NCI-H2107 treated with DMSO at 0.1 percent for 48 hours (cell line): ENCODE results near the gene ZNF598.
"Not testable (repeated sequence)": the region's sequence is repeated elsewhere in the genome, so short reads cannot be mapped to it uniquely, and the experiment has no call there.

ENCODE experiments used
- DNase-seq: peaks from one replicate; lab custom pipeline; 2025; ENCODE audit not compliant: unreplicated experiment; lab: John Stamatoyannopoulos, UW

ZNF598 gene

GRCh38 chr16:1960665-1961630 lies 48.7 kb downstream of the ZNF598 start:
- peak; percentile 72 for DNase-seq

DNA sequence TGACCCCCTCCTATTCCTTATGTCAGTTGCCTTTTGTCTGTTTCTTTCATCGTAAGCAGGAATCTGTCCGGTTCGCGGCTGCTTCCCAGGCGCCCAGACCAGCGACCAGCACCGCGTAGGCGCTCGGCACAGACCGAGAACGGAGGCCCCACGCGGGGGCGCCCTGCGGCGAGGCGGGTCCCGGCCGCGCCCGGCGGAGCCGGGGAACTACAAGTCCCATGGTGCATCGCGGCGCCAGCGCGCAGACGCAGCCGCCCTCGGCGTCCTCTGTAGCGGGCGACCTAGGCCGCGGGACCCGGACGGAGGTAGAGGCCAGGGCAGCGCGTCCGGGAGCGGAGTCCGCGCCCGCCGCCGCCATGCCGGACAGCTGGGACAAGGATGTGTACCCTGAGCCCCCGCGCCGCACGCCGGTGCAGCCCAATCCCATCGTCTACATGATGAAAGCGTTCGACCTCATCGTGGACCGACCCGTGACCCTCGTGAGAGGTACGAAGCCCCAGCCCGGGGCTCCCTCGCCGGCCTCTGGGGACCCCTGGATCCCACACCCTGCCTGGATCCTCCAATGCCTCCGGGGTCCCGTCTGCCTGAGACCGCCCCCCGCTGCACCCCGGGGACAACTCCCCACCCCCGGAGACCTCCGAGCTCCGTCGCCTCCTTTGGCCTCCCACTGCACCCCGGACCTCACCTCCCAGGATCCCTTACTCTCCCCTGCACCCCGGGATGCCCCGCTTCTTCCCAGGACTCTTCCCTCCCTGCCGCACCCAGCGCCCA lies 50.2 kb downstream of the ZNF598 start, which contains the start of gene NDUFB10:
TSS of gene NDUFB10 (plus strand) at position 270 of the 771 bp plus-strand sequence. CDS start at position 357, 87 bp downstream.
- peak; percentile 55 for DNase-seq

- no peak for DNase-seq
Observed at GRCh38 chr16:1958715-1959268, 50.8 kb downstream of the ZNF598 start.

GRCh38 chr16:1958143-1958491 lies 51.5 kb downstream of the ZNF598 start:
- not testable (repeated sequence) for DNase-seq

DNA sequence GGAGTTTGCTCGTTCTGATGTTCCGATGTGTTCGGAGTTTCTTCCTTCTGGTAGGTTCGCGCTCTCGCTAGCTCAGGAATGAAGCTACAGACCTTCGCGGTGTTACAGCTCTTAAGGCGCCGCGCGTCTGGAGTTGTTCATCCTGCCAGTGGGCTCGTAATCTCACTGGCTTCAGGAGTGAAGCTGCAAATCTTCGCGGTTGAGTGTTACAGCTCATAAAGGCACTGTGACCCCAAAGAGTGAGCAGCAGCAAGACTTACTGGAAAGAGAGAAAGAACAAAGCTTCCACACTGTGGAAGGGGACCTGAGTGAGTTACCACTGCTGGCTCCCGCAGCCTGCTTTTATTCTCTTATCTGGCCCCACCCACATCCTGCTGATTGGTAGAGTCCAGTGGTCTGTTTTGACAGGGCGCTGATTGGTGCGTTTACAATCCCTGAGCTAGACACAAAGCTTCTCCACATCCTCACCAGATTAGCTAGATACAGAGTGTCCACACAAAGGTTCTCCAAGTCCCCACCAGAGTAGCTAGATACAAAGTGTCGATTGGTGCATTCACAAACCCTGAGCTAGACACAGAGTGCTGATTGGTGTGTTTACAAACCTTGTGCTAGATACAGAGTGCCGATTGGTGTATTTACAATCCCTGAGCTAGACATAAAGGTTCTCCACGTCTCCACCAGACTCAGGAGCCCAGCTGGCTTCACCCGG lies 52.0 kb downstream of the ZNF598 start:
- DNase-seq: not testable (repeated sequence)

DNA sequence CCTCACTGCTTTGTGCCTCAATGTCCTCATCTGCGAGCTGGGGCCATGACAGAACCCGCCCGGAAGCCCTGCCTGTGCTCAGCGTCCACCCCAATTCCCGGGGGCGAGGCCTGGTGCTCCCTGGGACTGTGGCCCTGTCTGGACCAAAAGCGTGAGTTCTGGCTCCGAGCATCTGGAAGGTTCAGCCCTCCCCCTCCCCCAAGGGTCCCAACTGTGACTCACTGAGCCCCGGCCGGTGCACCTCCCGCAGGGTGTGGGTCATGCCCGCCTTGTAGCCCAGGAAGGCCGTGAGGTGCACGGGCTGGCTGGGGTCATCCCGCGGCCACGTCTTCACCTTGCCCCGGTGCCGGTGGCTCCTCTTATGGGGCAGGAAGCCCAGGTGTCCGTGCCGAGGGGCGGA lies 55.9 kb downstream of the ZNF598 start:
- no peak for DNase-seq

DNA sequence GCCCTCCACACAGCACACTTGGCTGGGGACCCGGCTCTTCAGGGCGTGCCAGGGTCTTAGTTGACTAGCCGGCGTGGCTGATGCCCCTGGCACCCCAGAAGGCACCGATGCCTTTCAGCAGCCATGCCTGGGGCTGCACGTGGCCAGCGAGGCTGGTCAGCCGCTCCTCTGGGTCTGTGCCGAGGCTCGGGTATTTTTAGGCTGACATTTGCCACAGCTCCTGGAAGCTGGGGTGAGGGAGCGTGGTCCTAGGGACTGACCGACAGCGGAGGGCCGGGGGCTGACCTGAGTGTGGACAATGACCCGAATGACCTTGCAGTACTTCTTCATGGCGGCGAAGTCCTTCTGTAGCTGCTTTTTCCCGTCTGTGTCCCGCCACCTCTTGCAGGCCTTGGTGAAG lies 59.1 kb downstream of the ZNF598 start:
- DNase-seq: no peak

GRCh38 chr16:1950047-1950446 lies 59.6 kb downstream of the ZNF598 start:
- DNase-seq: no peak

DNA sequence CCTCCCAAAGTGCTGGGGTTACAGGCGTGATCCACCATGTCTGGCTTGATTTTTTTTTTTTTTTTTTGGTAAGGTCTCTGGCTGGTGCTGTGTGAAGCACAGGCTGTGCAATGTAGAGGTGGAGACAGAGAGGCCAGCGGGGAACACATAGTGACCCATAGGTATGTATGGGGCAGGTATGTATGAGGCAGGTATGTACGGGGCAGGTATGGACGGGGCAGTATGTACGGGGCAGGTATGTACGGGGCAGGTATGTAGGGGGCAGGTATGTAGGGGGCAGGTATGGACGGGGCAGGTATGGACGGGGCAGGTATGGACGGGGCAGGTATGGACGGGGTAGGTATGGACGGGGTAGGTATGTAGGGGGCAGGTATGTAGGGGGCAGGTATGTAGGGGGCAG lies 60.1 kb downstream of the ZNF598 start:
- no peak for DNase-seq
